Measurements from ENCODE around the gene WDFY2. TPM values are rescaled to one million over a fixed set of nuclear protein-coding genes. Genes with fewer than 3 reads are reported as not detected.

WDFY2 gene
- total RNA-seq, 1 donor = 11.9 TPM

DNA sequence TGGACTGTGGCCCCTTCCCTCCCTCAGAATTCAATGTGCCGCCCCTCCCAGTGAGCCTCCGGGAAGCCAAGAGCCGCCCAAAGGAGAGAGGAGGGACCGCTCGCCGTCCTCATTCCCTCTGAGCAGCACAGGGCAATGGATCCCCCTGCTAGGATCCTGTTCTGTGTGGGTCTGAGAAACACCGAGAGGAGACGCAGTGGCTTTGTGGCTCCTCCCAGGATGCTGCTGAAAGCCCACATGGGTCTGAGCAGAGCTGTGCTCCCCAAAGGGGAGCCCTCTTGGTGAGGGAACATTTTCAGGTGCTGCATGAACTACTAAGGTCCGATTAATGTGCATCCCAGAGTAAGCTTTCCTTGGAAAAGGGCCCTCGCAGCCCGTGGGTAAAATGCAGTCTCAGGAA is 189.3 kb downstream of the WDFY2 start:
- DNase-seq (ENCODE audit: insufficient read length, low spot score, missing footprints) = no peak
- no peaks in the 10 kb centered on the region for H4K20me1 ChIP-seq (ENCODE audit: insufficient read depth, low read length)
- H3K79me2 ChIP-seq (ENCODE audit: insufficient read depth, low read length) = no peaks in the 10 kb centered on the region
- no peaks in the 10 kb centered on the region for H3K9me3 ChIP-seq (ENCODE audit: low read depth, low read length)
- H3K27ac ChIP-seq (ENCODE audit: low read depth, low read length) = no peak overlapping the region
- H3K36me3 ChIP-seq (ENCODE audit: insufficient read depth, low read length) = no peaks in the 10 kb centered on the region
- no peak overlapping the region for H2AFZ ChIP-seq (ENCODE audit: low read length)
- no peak overlapping the region for H3K4me2 ChIP-seq (ENCODE audit: insufficient read depth, low read length)
- no peak overlapping the region for H3K4me3 ChIP-seq (ENCODE audit: insufficient read depth, low read length)
- H3K4me1 ChIP-seq (ENCODE audit: insufficient read depth, low read length) = no peaks in the 10 kb centered on the region
- H3K27me3 ChIP-seq (ENCODE audit: insufficient read depth, low read length) = peaks cover 6% of the 10 kb centered on the region
- TF ChIP-seq, protein P1, sequence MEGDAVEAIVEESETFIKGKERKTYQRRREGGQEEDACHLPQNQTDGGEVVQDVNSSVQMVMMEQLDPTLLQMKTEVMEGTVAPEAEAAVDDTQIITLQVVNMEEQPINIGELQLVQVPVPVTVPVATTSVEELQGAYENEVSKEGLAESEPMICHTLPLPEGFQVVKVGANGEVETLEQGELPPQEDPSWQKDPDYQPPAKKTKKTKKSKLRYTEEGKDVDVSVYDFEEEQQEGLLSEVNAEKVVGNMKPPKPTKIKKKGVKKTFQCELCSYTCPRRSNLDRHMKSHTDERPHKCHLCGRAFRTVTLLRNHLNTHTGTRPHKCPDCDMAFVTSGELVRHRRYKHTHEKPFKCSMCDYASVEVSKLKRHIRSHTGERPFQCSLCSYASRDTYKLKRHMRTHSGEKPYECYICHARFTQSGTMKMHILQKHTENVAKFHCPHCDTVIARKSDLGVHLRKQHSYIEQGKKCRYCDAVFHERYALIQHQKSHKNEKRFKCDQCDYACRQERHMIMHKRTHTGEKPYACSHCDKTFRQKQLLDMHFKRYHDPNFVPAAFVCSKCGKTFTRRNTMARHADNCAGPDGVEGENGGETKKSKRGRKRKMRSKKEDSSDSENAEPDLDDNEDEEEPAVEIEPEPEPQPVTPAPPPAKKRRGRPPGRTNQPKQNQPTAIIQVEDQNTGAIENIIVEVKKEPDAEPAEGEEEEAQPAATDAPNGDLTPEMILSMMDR (IDR thresholded peaks at IDR 0.05; ENCODE audit: extremely low read depth, low read depth, low read length) = no peak

- TF ChIP-seq, protein P1 (IDR thresholded peaks at IDR 0.05; ENCODE audit: extremely low read depth, low read depth, low read length) = no peak
- Histone ChIP-seq H3K9me3 (ENCODE audit: low read depth, low read length) (no peaks in the 10 kb centered on the region), H3K27ac (ENCODE audit: low read depth, low read length) (no peak overlapping the region), H2AFZ (ENCODE audit: low read length) (no peak overlapping the region), H3K27me3 (ENCODE audit: insufficient read depth, low read length) (peaks cover 6% of the 10 kb centered on the region), H3K4me3 (ENCODE audit: insufficient read depth, low read length) (no peak overlapping the region), H3K79me2 (ENCODE audit: insufficient read depth, low read length) (no peaks in the 10 kb centered on the region), H3K36me3 (ENCODE audit: insufficient read depth, low read length) (no peaks in the 10 kb centered on the region), H3K4me1 (ENCODE audit: insufficient read depth, low read length) (no peaks in the 10 kb centered on the region), H3K4me2 (ENCODE audit: insufficient read depth, low read length) (no peak overlapping the region), H4K20me1 (ENCODE audit: insufficient read depth, low read length) (no peaks in the 10 kb centered on the region)
- DNase-seq (ENCODE audit: insufficient read length, low spot score, missing footprints) = peak; percentile 54
Measured at GRCh38 chr13:51776179-51776578, 191.9 kb downstream of the WDFY2 start.

- no peak overlapping the region for H3K4me3 ChIP-seq (ENCODE audit: insufficient read depth, low read length)
- H2AFZ ChIP-seq (ENCODE audit: low read length) = no peak overlapping the region
- TF ChIP-seq, protein P1 (IDR thresholded peaks at IDR 0.05; ENCODE audit: extremely low read depth, low read depth, low read length) = no peak
- H3K4me1 ChIP-seq (ENCODE audit: insufficient read depth, low read length) = no peaks in the 10 kb centered on the region
- H3K36me3 ChIP-seq (ENCODE audit: insufficient read depth, low read length) = no peaks in the 10 kb centered on the region
- peaks cover 3% of the 10 kb centered on the region for H4K20me1 ChIP-seq (ENCODE audit: insufficient read depth, low read length)
- H3K79me2 ChIP-seq (ENCODE audit: insufficient read depth, low read length) = no peaks in the 10 kb centered on the region
- DNase-seq (ENCODE audit: insufficient read length, low spot score, missing footprints) = no peak
- no peak overlapping the region for H3K27ac ChIP-seq (ENCODE audit: low read depth, low read length)
- no peak overlapping the region for H3K4me2 ChIP-seq (ENCODE audit: insufficient read depth, low read length)
- no peaks in the 10 kb centered on the region for H3K9me3 ChIP-seq (ENCODE audit: low read depth, low read length)
- H3K27me3 ChIP-seq (ENCODE audit: insufficient read depth, low read length) = peaks cover 6% of the 10 kb centered on the region
Measured at GRCh38 chr13:51777921-51778320, 193.7 kb downstream of the WDFY2 start.

GRCh38 chr13:51778392-51778791 is 194.1 kb downstream of the WDFY2 start:
- DNase-seq (ENCODE audit: insufficient read length, low spot score, missing footprints) = no peak
- Histone ChIP-seq H3K27ac (ENCODE audit: low read depth, low read length) (no peak overlapping the region), H3K4me3 (ENCODE audit: insufficient read depth, low read length) (no peak overlapping the region), H3K4me1 (ENCODE audit: insufficient read depth, low read length) (no peaks in the 10 kb centered on the region), H3K9me3 (ENCODE audit: low read depth, low read length) (no peaks in the 10 kb centered on the region), H3K27me3 (ENCODE audit: insufficient read depth, low read length) (peaks cover 6% of the 10 kb centered on the region), H3K79me2 (ENCODE audit: insufficient read depth, low read length) (no peaks in the 10 kb centered on the region), H2AFZ (ENCODE audit: low read length) (no peak overlapping the region), H3K36me3 (ENCODE audit: insufficient read depth, low read length) (no peaks in the 10 kb centered on the region), H3K4me2 (ENCODE audit: insufficient read depth, low read length) (no peak overlapping the region), H4K20me1 (ENCODE audit: insufficient read depth, low read length) (peaks cover 3% of the 10 kb centered on the region)
- TF ChIP-seq, protein P1 (IDR thresholded peaks at IDR 0.05; ENCODE audit: extremely low read depth, low read depth, low read length) = no peak
